GM23338 (cell line): ENCODE results near the gene KIF9.

Source experiments
- CREB1 ChIP-seq: fragments of 250-450 bp; sonication (Bioruptor Pico); IDR thresholded peaks from 2 replicates; pipeline ENCODE4 v1.5.0; 2020; ENCODE audit warnings: low read depth, mild to moderate bottlenecking, moderate library complexity
- ETS1 ChIP-seq: IDR thresholded peaks from 2 replicates; pipeline ENCODE4 v1.6.1; 2016; ENCODE audit warnings: antibody characterized with exemption
- EZH2 ChIP-seq: fragments of 200-600 bp; sonication (generic); IDR thresholded peaks from one replicate; pipeline ENCODE4 v1.8.0; 2017; ENCODE audit warnings: antibody characterized with exemption, mild to moderate bottlenecking, low read depth; ENCODE audit not compliant: unreplicated experiment
- EZH2phosphoT487 ChIP-seq: fragments of 200-600 bp; sonication (generic); IDR thresholded peaks from one replicate; pipeline ENCODE4 v1.8.1; 2018; ENCODE audit warnings: antibody characterized with exemption; ENCODE audit not compliant: unreplicated experiment
- JUNB ChIP-seq: IDR thresholded peaks from one replicate; pipeline ENCODE4 v1.6.1; 2016; ENCODE audit warnings: antibody characterized with exemption; ENCODE audit not compliant: unreplicated experiment
- NANOG ChIP-seq: IDR thresholded peaks from 2 replicates; pipeline ENCODE4 v1.6.1; 2016; ENCODE audit warnings: antibody characterized with exemption, borderline replicate concordance
- POLR2AphosphoS5 ChIP-seq: IDR thresholded peaks from 2 replicates; pipeline ENCODE4 v1.6.1; 2016; ENCODE audit warnings: antibody characterized with exemption, low read depth
- STAT1 ChIP-seq: IDR thresholded peaks from one replicate; pipeline ENCODE4 v1.6.1; 2016; ENCODE audit warnings: antibody characterized with exemption; ENCODE audit not compliant: unreplicated experiment
- ZNF114 ChIP-seq: fragments of 250-450 bp; sonication (Bioruptor Pico); IDR thresholded peaks from 2 replicates; pipeline ENCODE4 v1.5.0; 2020; ENCODE audit warnings: mild to moderate bottlenecking, moderate library complexity
- TF ChIP-seq, protein P1 (sequence below), 2 experiments: fragments of 200-600 bp in 1 of 2; sonication (generic) in 1 of 2; conservative IDR thresholded peaks; 2 replicates each; pipeline versions ENCODE4 v1.5.1 to v1.6.1; 2016 to 2017; ENCODE audit warnings: antibody characterized with exemption in 2 of 2, low read depth in 2 of 2, mild to moderate bottlenecking in 2 of 2, moderate library complexity in 1 of 2
- TF ChIP-seq, protein P2 (sequence below): IDR thresholded peaks from one replicate; pipeline ENCODE4 v1.6.1; 2018; ENCODE audit warnings: antibody characterized with exemption; ENCODE audit not compliant: unreplicated experiment

- TF ChIP-seq EZH2 (no peak), EZH2phosphoT487 (no peak), CREB1 (CRISPR knock-in tag) (no peak), POLR2AphosphoS5 (no peak), ETS1 (no peak), JUNB (no peak), NANOG (no peak), STAT1 (no peak), ZNF114 (CRISPR knock-in tag) (no peak)
- TF ChIP-seq, protein P1, sequence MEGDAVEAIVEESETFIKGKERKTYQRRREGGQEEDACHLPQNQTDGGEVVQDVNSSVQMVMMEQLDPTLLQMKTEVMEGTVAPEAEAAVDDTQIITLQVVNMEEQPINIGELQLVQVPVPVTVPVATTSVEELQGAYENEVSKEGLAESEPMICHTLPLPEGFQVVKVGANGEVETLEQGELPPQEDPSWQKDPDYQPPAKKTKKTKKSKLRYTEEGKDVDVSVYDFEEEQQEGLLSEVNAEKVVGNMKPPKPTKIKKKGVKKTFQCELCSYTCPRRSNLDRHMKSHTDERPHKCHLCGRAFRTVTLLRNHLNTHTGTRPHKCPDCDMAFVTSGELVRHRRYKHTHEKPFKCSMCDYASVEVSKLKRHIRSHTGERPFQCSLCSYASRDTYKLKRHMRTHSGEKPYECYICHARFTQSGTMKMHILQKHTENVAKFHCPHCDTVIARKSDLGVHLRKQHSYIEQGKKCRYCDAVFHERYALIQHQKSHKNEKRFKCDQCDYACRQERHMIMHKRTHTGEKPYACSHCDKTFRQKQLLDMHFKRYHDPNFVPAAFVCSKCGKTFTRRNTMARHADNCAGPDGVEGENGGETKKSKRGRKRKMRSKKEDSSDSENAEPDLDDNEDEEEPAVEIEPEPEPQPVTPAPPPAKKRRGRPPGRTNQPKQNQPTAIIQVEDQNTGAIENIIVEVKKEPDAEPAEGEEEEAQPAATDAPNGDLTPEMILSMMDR (conservative IDR thresholded peaks at IDR 0.05; ENCODE audit: low read depth in 2 of 2): no peak
- TF ChIP-seq, protein P2, sequence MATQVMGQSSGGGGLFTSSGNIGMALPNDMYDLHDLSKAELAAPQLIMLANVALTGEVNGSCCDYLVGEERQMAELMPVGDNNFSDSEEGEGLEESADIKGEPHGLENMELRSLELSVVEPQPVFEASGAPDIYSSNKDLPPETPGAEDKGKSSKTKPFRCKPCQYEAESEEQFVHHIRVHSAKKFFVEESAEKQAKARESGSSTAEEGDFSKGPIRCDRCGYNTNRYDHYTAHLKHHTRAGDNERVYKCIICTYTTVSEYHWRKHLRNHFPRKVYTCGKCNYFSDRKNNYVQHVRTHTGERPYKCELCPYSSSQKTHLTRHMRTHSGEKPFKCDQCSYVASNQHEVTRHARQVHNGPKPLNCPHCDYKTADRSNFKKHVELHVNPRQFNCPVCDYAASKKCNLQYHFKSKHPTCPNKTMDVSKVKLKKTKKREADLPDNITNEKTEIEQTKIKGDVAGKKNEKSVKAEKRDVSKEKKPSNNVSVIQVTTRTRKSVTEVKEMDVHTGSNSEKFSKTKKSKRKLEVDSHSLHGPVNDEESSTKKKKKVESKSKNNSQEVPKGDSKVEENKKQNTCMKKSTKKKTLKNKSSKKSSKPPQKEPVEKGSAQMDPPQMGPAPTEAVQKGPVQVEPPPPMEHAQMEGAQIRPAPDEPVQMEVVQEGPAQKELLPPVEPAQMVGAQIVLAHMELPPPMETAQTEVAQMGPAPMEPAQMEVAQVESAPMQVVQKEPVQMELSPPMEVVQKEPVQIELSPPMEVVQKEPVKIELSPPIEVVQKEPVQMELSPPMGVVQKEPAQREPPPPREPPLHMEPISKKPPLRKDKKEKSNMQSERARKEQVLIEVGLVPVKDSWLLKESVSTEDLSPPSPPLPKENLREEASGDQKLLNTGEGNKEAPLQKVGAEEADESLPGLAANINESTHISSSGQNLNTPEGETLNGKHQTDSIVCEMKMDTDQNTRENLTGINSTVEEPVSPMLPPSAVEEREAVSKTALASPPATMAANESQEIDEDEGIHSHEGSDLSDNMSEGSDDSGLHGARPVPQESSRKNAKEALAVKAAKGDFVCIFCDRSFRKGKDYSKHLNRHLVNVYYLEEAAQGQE: no peak
These were observed 77.7 kb downstream of the KIF9 start for GRCh38 chr3:47204875-47205274.
